ENCODE measurements around the gene SLFN5.
"Not testable (repeated sequence)": the region's sequence is repeated elsewhere in the genome, so short reads cannot be mapped to it uniquely, and the experiment has no call there.

SLFN5 gene

DNA sequence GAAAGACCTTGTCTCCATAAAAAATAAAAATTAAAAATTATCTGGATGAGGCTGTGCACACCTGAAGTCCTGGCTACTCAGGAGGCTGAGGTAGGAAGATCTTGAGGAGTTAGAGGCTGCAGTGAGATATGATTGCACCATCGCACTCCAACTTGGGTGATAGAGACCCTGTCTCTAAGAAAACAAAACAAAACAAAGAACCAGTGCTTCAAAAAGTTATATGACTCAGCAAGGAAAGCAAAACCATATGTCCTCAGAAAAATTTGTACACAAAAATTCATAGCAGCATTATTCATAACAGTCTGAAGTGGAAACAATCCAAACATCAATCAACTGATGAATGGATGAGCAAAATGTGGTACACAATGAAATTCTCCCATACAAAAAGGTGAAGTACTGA lies 48.9 kb downstream of the SLFN5 start:
- no peak for DNase-seq (ENCODE audit: low read depth)

DNA sequence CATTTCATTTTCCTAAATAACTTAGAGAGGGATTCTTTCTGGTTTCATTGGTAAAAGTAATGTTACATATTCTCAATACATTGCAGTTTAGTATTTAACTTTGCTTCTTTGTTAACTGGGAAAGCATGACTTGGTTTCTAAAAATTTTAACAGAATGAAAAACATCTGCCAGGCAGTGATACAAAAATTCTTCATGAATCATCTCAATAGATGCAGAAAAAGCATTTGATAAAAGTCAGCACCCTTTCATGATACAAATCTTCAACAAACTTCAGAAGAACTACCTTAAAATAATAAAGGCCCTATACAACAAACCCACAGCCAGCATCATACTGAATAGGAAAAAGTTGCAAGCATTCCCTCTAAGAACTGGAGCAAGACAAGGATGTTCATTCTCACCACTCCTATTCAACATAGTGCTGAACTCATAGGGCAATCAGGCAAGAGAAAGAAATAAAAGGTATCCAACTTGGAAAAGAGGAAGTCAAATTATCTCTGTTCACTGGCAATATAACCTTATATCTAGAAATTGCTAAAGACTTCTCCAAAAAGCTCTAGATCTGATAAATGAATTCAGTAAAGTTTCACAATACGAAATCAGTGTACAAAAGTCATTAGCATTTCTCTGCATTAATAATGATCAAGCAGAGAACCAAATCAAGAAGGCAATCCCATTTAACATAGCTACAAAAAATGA lies 50.4 kb downstream of the SLFN5 start:
- no peak for DNase-seq (ENCODE audit: low read depth)

DNA sequence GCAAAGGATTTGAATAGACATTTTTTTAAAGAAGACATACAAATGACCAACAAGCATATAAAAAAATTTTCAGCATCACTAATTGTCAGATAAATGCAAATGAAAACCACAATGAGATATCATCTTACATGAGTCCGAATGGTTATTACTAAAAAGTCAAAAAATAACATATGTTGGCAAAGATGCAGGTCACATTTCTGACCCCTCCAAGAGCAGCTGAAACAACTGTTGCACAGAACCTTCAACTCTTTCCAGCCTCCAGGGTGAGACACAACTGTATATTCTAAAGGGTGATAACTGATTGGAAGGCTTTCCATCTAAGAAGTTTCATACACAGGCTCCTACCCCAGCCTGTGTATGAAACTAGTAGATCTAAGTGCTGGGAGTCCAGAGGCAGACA lies 51.9 kb downstream of the SLFN5 start:
- DNase-seq (ENCODE audit: low read depth), result no peak

DNA sequence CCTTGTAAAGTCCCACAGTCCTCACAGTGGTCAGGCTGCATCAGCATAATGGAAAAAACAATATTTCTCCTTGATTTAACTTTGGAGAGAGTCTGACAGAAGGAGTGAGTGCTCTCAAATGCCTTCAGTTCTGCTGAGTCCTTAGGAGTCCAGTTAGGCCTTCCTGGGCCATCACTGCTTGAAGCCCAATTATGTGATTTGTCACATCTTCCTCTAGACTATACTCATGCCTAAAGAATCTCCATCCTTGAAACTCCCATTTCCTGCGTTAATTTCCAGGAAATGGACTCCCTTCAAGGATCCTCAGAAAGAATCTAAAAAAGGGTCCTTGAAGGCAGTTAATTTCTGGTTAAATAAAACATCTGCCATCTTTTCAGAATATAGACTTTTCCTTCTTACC lies 52.8 kb downstream of the SLFN5 start:
- no peak for DNase-seq (ENCODE audit: low read depth)

DNA sequence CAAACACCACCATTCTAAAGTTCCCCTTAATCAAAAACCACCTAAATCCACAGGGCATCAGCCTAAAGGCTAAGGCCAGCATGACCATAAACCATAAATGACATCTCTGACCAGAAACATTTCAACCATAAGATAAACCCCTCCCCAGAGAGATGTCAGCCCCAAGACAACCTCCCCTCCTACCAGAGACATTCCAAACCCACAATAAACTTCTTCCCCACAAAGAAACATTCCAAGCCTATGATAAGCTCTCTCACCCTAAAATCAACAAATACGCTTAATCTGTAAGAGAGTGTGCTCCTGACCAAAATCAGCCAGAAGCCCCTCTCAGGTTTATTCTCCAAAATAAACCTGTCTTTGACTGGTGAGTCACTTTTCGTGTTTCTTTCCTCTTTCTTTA lies 54.8 kb downstream of the SLFN5 start:
- no peak for DNase-seq (ENCODE audit: low read depth)

DNA sequence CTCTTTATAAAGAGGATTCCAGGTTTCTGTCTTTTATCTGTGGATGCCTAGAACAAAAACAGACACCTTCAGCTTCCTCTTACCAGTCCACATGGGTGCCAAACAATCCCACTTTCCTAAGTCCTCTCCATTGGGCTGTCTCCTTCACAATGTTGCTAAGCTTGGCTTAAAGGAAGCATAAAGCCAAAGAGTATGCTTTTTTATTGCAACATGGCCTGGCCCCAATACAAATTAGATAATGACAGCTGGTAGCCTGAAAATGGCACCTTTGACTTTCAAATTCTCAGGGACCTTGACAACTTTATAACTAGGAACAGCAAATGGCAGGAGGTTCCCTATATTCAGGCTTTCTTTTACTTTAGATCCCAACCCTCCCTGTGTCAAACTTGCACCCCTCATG lies 55.8 kb downstream of the SLFN5 start:
- no peak for DNase-seq (ENCODE audit: low read depth)

DNA sequence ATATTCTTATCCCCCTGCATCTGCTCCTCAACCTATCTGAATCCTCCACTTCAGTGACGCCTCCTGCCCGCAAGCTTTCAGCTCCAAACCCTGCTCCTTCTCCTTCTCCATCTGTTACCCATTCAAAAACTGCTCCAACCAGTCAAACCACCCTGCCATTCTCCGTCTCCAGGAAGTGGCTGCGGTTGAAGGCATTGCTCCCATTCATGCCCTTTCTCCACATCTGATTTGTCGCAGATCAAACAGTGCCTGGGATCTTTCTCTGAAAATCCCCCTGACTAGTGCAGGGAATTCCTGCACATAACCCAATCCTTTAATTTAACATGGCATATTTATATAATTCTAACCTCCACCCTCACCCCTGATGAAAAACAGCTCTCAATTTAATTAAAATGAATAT lies 56.3 kb downstream of the SLFN5 start:
- no peak for DNase-seq (ENCODE audit: low read depth)

DNA sequence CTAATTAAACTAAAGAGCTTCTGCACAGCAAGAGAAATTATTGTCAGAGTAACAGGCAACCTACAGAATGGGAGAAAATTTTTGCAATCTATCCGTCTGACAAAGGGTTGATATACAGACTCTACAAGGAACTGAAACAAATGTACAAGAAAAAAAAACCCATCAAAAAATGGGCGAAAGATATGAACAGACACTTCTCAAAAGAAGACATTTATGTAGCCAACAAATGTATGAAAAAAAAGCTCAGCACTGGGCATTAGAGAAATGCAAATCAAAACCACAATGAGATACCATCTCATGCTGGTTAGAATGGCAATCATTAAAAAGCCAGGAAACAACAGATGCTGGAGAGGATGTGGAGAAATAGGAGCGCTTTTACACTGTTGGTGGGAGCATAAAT lies 66.5 kb downstream of the SLFN5 start:
- DNase-seq (ENCODE audit: low read depth), result not testable (repeated sequence)

DNA sequence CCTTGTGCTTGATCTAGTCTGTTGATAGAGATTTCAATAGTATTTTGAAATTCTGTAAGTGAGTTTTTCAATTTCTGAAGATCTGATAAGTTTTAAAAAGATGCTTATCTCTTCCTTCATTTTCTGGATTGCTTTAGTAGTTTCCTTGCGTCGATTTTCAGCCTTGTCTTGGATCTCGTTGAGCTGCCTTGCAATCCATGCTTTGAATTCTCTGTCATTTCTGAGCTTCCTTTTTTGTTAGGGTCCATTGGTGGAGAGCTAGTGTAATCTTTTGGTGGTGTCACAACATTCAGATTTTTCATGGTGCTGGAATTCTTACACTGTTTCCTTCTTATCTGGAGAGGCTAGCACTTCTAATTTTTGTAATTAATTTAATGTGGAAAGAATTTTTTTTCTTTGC lies 69.5 kb downstream of the SLFN5 start:
- no peak for DNase-seq (ENCODE audit: low read depth)

DNA sequence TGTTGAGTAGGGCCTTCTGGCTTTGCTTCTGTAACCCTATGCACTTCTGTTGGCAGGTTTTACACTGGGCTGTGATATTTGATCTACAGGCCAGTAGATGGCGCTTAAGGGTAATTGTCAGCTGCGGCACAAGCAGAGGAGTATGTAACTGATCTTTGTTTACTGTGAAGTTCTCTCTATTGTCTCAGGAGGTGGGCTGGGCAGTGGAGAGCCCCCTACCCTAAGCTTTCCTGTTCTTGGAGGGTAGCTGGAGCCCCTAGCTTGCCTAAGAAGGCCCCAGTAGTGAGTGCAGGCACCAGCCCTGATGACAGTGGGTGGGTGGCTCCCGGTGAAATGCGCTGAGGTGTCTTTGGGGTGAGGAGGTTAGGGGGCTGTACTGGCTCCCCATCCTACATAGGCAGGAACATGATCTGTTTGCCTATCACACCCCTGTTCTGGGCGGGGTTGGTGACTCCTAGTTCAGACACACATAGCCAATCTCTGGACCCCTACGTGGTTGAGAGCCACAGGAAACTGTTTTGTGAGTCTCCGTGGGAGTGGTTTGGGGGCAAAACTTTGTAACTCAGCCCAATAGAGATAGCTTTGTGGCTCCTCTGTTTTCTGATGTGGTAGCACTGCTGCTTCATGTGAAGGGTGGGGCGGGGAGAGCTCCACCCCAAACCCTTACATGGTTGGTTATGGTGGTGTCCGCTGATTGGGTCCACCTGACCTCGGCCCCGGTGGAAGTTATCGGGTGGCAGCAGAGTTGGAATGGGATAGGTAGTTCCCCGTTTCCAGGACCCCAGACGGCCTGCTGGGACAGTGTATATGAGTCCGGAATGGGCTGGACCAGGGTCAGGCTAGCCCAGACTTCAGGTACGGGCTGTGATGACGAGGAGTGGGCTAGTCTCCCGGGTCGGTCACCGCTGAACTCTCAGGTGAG lies 70.2 kb downstream of the SLFN5 start:
- DNase-seq (ENCODE audit: low read depth), result peak; percentile 68

DNA sequence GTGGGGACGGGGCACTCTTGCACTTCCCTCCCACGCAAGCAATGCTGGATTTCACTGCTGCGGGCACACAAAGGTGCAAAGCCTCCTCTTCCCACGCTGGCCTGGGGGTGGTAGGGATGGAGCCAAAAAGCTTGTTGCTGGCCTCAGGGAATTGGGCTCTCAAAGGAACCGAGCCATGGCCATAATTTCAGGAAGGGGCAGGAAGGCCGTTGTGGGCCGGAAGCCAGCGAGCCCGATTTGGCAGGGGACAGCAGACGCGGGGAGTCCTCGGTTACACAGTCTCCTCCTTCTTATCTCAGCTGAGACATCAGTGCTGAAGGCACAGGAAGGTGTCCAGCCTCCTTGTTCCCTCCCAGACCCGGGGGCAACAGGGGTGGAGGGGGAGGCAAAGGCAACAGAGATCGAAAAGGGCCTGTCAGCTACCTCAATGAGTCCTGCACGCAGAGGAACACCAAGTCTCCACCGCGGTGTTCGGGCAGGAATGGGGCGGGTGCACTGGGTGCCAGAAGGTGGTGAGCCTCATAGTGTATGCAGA lies 71.1 kb downstream of the SLFN5 start:
- DNase-seq (ENCODE audit: low read depth), result peak; percentile 12

DNA sequence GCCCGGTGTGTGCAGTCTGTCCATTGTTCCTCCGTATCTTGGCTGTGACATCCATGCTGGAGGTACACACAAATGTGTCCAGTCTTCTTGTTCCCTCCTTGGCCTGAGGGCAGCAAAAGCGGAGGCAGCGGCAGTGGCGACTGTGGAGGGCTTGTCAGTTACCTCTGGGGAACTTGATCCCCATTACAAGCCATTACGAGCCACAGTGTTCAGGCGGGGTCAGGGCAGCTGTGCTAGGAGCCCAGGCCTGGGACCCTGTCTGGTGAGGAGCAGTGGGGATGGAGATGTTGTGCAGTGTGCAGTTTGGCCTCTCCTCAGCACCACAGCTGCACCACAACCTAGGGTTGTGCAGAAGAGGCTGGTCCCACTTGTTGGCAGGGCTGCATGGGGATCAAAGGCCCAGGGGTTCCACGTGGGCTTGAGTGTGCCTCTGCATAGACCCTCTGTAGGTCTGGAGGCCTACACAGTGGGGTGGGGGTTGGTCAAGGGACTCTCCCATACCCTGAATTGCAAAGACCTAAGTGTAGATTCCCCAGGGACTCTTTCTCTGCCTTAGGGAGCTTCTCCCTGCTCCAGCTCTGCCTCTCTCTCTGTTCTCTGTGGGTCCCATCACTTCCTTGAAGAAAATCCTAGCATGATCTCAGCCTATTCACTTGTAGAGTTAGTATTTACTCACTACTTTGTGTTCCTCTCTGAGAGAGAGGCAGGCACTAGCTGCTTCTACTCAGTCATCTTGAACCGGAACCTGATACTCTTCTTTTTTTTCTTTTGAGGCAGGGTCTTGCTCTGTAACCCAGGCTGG lies 71.7 kb downstream of the SLFN5 start:
- no peak for DNase-seq (ENCODE audit: low read depth)

DNA sequence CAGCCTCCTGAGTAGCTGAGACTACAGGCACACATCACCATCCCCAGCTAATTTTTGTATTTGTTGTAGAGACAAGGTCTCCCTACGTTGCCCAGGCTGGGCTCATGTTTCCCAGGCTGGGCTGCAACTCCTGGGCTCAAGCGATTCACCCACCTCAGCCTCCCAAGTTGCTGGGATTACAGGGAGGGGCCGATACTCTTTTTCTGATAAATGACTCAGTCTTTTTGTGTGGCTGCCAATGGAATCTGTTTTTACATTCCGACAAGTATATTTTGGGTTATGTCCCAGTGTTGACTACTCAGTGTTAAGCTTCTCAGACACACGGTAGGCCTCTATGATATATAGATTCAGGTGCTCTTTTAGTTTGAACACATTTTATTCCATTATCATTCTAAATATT lies 72.4 kb downstream of the SLFN5 start:
- DNase-seq (ENCODE audit: low read depth), result no peak

DNA sequence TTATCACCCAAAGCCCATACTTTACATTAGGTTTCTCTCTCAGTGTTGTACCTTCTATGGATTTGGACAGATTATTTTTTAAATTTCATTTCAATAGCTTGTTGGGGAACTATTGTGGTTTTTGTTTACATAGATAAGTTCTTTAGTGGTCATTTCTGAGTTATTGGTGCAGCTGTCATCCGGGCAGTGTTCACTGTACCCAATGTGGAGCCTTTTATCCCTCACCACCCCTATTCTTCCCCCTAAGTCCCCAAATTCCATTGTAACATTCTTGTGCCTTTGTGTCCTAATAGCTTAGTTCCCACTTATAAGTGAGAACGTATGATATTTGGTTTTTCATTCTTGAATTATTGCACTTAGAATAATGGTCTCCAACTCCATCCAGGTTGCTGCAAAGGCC lies 73.1 kb downstream of the SLFN5 start:
- DNase-seq (ENCODE audit: low read depth), result no peak

DNA sequence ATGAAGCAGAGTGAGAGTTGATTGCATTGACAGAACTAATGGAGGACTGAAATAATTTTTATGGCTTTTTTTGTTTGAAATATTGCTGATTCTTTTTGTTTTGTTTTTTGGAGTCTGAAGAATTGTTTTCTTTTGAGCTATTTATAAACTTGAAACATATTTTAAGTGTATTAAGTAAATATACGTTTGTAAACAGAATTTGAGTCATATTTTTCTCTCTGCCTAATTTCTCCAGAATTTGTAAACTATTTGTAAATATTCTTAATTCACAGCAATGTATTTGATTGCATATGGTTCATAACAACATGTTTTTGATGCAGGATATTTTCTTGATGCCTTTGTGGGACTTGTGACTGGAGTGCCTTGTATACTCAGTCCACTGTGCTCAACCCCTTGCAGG lies 79.9 kb downstream of the SLFN5 start:
- no peak for DNase-seq (ENCODE audit: low read depth)

All from activated T-cell treated with anti-CD3 and anti-CD28 coated beads for 1 hour (primary cell).